Gastrocnemius medialis (tissue), 4 donors: ENCODE measurements around the gene HAX1.
"Not testable (repeated sequence)": the region's sequence is repeated elsewhere in the genome, so short reads cannot be mapped to it uniquely, and the experiment has no call there.

Experiments
- CTCF ChIP-seq, 5 experiments: fragments of 450-650 bp in 3 of 5; fragments of 200-600 bp in 2 of 5; sonication (generic) in 2 of 5; IDR thresholded peaks in 4 of 5; conservative IDR thresholded peaks in 1 of 5; 1 replicate in 4 of 5; 2 replicates in 1 of 5; pipeline ENCODE4 v1.5.1; 2016 to 2019; ENCODE audit warnings: antibody characterized with exemption in 5 of 5, mild to moderate bottlenecking in 3 of 5, moderate library complexity in 3 of 5
- POLR2A ChIP-seq, 2 donors: fragments of 450-650 bp; IDR thresholded peaks; one replicate each; pipeline ENCODE4 v1.6.1; 2017; ENCODE audit warnings: antibody characterized with exemption in 2 of 2, mild to moderate bottlenecking in 2 of 2, moderate library complexity in 2 of 2

- TF ChIP-seq POLR2A (IDR thresholded peaks at IDR 0.05); CTCF (IDR thresholded peaks at IDR 0.05 in 4 of 5, conservative IDR thresholded peaks at IDR 0.05 in 1 of 5): not testable (repeated sequence)
Measured at GRCh38 chr1:154314226-154314625, 41.8 kb downstream of the HAX1 start.
